Heart left ventricle (tissue), 16 donors: Measurements from ENCODE around the gene PRKG1. TPM values are rescaled to one million over a fixed set of nuclear protein-coding genes. Genes with fewer than 3 reads are reported as not detected.
A peak's percentile ranks its signal among the peaks of the same experiment; 100 is the strongest.
"Not testable (repeated sequence)": the region's sequence is repeated elsewhere in the genome, so short reads cannot be mapped to it uniquely, and the experiment has no call there.

ENCODE experiments used
- ATAC-seq, 4 donors: fragments of 200-7000 bp; cut with Tn5 transposase; one replicate each; pipeline ENCODE4 v1.9.1; 2020 to 2022; ENCODE audit warnings: moderate library complexity in 4 of 4, mild to moderate bottlenecking in 3 of 4, moderate number of reproducible peaks in 1 of 4
- DNase-seq, 5 donors: peaks; one replicate each; pipeline ENCODE4 v3.0.0-alpha.2; 2020
- H3K27ac ChIP-seq, 12 donors: fragments of 200-600 bp; sonication (generic) in 4 of 12; one replicate each; pipeline versions ENCODE4 v1.5.0 to v1.8.0; 2016 to 2022; ENCODE audit warnings: mild to moderate bottlenecking in 2 of 12
- H3K27me3 ChIP-seq, 9 donors: fragments of 200-600 bp; sonication (generic) in 2 of 9; one replicate each; pipeline versions ENCODE4 v1.5.1 to v1.8.0; 2016 to 2022; ENCODE audit warnings: mild to moderate bottlenecking in 3 of 9
- H3K36me3 ChIP-seq, 9 donors: fragments of 200-600 bp; sonication (generic) in 2 of 9; one replicate each; pipeline versions ENCODE4 v1.5.0 to v1.8.0; 2018 to 2022; ENCODE audit warnings: mild to moderate bottlenecking in 2 of 9
- H3K4me1 ChIP-seq, 12 donors: fragments of 200-600 bp; sonication (generic) in 4 of 12; one replicate each; pipeline versions ENCODE4 v1.5.0 to v1.8.0; 2016 to 2022; ENCODE audit warnings: mild to moderate bottlenecking in 3 of 12
- H3K4me3 ChIP-seq, 12 donors: fragments of 200-600 bp; sonication (generic) in 4 of 12; one replicate each; pipeline versions ENCODE4 v1.5.0 to v1.8.0; 2017 to 2022; ENCODE audit warnings: mild to moderate bottlenecking in 9 of 12, moderate library complexity in 4 of 12
- H3K9me3 ChIP-seq, 12 donors: fragments of 200-600 bp; sonication (generic) in 4 of 12; one replicate each; pipeline versions ENCODE4 v1.5.0 to v1.8.0; 2016 to 2022; ENCODE audit warnings: mild to moderate bottlenecking in 1 of 12
- CTCF ChIP-seq, 12 donors: fragments of 200-600 bp; sonication (generic) in 4 of 12; IDR thresholded peaks; one replicate each; pipeline versions ENCODE4 v1.5.0 to v1.8.0; 2018 to 2022; ENCODE audit warnings: antibody characterized with exemption in 12 of 12, mild to moderate bottlenecking in 5 of 12
- POLR2A ChIP-seq, 2 donors: fragments of 450-650 bp; IDR thresholded peaks; one replicate each; pipeline ENCODE4 v1.6.1; 2017; ENCODE audit warnings: antibody characterized with exemption in 2 of 2, mild to moderate bottlenecking in 2 of 2, moderate library complexity in 2 of 2
- WGBS, 4 donors: extraction: QIAGEN DNeasy Blood & Tissue Kit in 2 of 4; methylation state at CpG; one replicate each; pipeline versions ENCODE4 v1.1.5 to v1.1.7; 2013 to 2018; 5-methylcytosine and 5-hydroxymethylcytosine counted together
- intact Hi-C, 10 donors: fragments of 100-400 bp; cut with DNase I; formaldehyde crosslinking; loops; one replicate each; pipeline versions ENCODE4 v1.11.1 to v1.14.2; 2022
- polyA plus RNA-seq, 2 donors: library from polyadenylated mRNA; stranded (reverse); fragments of 200-250 nt; gene quantifications; one replicate each; pipeline ENCODE4 v1.2.3, GENCODE V29; 2013
- total RNA-seq, 9 donors: library from RNA; depleted of rRNA in 2 of 9; stranded (reverse); fragments of >200 nt in 2 of 9; fragmentation: NEBNext Ultra II Directional in 3 of 9; extraction: Animal tissue kit (Norgen Biotek cat#: 25700) in 3 of 9; gene quantifications; one replicate each; pipeline versions ENCODE4 v1.1.0 to v1.2.4, GENCODE V29; 2016 to 2023
- donor health status: ischemic (EF 13 %, LVEDD 7.1; RV severe dilation, severe dysfunction).
- donor health status: healthy with polysubstance abuse.
- donor health status: DM: no; HTN: yes; CAD: no.
- donor health status: DM: no; HTN: no; CAD: no.
- donor health status: ischemic (EF 25% LVEDD 6.9; RV normal size, moderate dysfunction).
- donor health status: ischemic (EF 25% LVEDD 5.7; RV mildly dilated, moderate dysfunction).
- donor health status: healthy.
- donor health status: DM: yes; HTN: yes; CAD: no.
- donor health status: ischemic (EF 35%, LVEDD 5.7; RV mildly dilated, moderate dysfunction).
- donor health status: nonischemic (EF 11% LVEDD 7.7; RV severe dilation, severe dysfunction).
- donor health status: DM: yes; HTN: yes; CAD: no.
- donor health status: PGD.
- donor health status: ischemic (EF 29% LVEDD 5.4; RV normal size, mild dysfunction).
- donor health status: nonischemic (EF 23%, LVEDD 6.1; RV moderate dilation, normal function).

Gene PRKG1
- total and polyA plus RNA-seq, 11 donors = 5.5 to 37.3 (median 29.3) TPM

GRCh38 chr10:51445588-51445987 lies 371.3 kb downstream of the PRKG1 start:
- no peaks in the 10 kb centered on the region for H3K9me3 ChIP-seq
- H3K4me1 ChIP-seq = peaks cover 0 to 14% (median 0%) of the 10 kb centered on the region in 12 donors
- H3K36me3 ChIP-seq = no peaks in the 10 kb centered on the region
- no peak overlapping the region for H3K4me3 ChIP-seq
- no peaks in the 10 kb centered on the region for H3K27me3 ChIP-seq
- H3K27ac ChIP-seq = no peak overlapping the region
- 31 to 52% (median 40%) methylated on average over 3 of the region's 3 CpGs for WGBS, 4 donors
- no peak for DNase-seq
- ATAC-seq = peak in 2 of 4 donors; percentile 45 to 65
- no peak for TF ChIP-seq POLR2A (IDR thresholded peaks at IDR 0.05)
- no peak for TF ChIP-seq CTCF (IDR thresholded peaks at IDR 0.05)
- intact Hi-C loops = no loop called here

- intact Hi-C loops = no loop called here
- Histone ChIP-seq H3K9me3 (no peaks in the 10 kb centered on the region), H3K27me3 (no peaks in the 10 kb centered on the region), H3K4me1 (peaks cover 0 to 13% (median 0%) of the 10 kb centered on the region in 12 donors), H3K27ac (no peak overlapping the region), H3K4me3 (no peak overlapping the region), H3K36me3 (no peaks in the 10 kb centered on the region)
- ATAC-seq (no peak), DNase-seq (no peak)
- 80 to 100% (median 93%) methylated on average over 1 of the region's 1 CpG for WGBS, 4 donors
- TF ChIP-seq CTCF (IDR thresholded peaks at IDR 0.05) = no peak
- no peak for TF ChIP-seq POLR2A (IDR thresholded peaks at IDR 0.05)
Measured at GRCh38 chr10:51447119-51447518, 372.8 kb downstream of the PRKG1 start.

GRCh38 chr10:51455762-51456161 lies 381.5 kb downstream of the PRKG1 start:
- intact Hi-C loops, ATAC-seq, H3K4me3 ChIP-seq, H3K27ac ChIP-seq, H3K36me3 ChIP-seq, H3K27me3 ChIP-seq, H3K4me1 ChIP-seq, DNase-seq: not testable (repeated sequence)
- 77 to 79% (median 78%) methylated on average over 3 of the region's 3 CpGs for WGBS, 4 donors
- H3K9me3 ChIP-seq = peaks cover 0 to 15% (median 0%) of the 10 kb centered on the region in 12 donors

GRCh38 chr10:51459476-51459875 lies 385.2 kb downstream of the PRKG1 start:
- 23 to 38% (median 27%) methylated on average over 1 of the region's 1 CpG for WGBS, 4 donors
- no peak for TF ChIP-seq POLR2A (IDR thresholded peaks at IDR 0.05)
- no peak for TF ChIP-seq CTCF (IDR thresholded peaks at IDR 0.05)
- intact Hi-C loops = no loop called here
- Histone ChIP-seq H3K36me3 (no peaks in the 10 kb centered on the region), H3K27me3 (no peaks in the 10 kb centered on the region), H3K27ac (no peak overlapping the region), H3K4me3 (no peak overlapping the region), H3K4me1 (peaks cover 0 to 29% (median 11%) of the 10 kb centered on the region in 12 donors), H3K9me3 (peaks cover 0 to 11% (median 0%) of the 10 kb centered on the region in 12 donors)
- no peak for DNase-seq
- no peak for ATAC-seq
